Kidney (tissue), 22 donors: ENCODE data around the gene UFM1. TPM values are rescaled to one million over a fixed set of nuclear protein-coding genes. Genes with fewer than 3 reads are reported as not detected.

Experiments used
- DNase-seq, 5 donors: peaks; one replicate each; pipeline ENCODE4 v3.0.0-alpha.2; 2013 to 2020
- FAIRE-seq: peaks from 2 replicates; lab custom pipeline; 2012; peaks lifted over from hg19 to GRCh38; lab: Jason Lieb, UNC
- H3K27ac ChIP-seq, 2 donors: one replicate each; pipeline ENCODE4 v1.7.0; 2013; ENCODE audit warnings: low read depth in 2 of 2, low read length in 2 of 2, inconsistent platforms in 1 of 2
- H3K27me3 ChIP-seq: one replicate; pipeline ENCODE4 v1.7.1; 2013; ENCODE audit warnings: low read length, inconsistent platforms; ENCODE audit not compliant: control insufficient read depth, insufficient read depth
- H3K36me3 ChIP-seq, 3 donors: one replicate each; pipeline versions ENCODE4 v1.7.0 to v1.7.1; 2013; ENCODE audit warnings: low read length in 3 of 3, control low read depth in 1 of 3, inconsistent platforms in 1 of 3; ENCODE audit not compliant: insufficient read depth in 3 of 3, control insufficient read depth in 2 of 3
- H3K4me1 ChIP-seq, 3 donors: one replicate each; pipeline versions ENCODE4 v1.7.0 to v1.7.1; 2013; ENCODE audit warnings: low read length in 3 of 3, inconsistent platforms in 1 of 3, low read depth in 1 of 3; ENCODE audit not compliant: control insufficient read depth in 2 of 3, insufficient read depth in 2 of 3
- H3K4me3 ChIP-seq, 3 donors: one replicate each; pipeline versions ENCODE4 v1.7.0 to v1.8.1; 2013; ENCODE audit warnings: low read length in 3 of 3, control low read depth in 1 of 3, inconsistent platforms in 1 of 3
- H3K9ac ChIP-seq, 3 donors: one replicate each; pipeline versions ENCODE4 v1.7.0 to v1.7.1; 2013; ENCODE audit warnings: low read length in 3 of 3, control low read depth in 1 of 3, inconsistent platforms in 1 of 3
- H3K9me3 ChIP-seq, 3 donors: one replicate each; pipeline versions ENCODE4 v1.7.0 to v1.7.1; 2013; ENCODE audit warnings: low read length in 3 of 3, control low read depth in 1 of 3, inconsistent platforms in 1 of 3; ENCODE audit not compliant: control insufficient read depth in 2 of 3, insufficient read depth in 1 of 3
- intact Hi-C: fragments of 100-400 bp; cut with DNase I; formaldehyde crosslinking; loops from one replicate; pipeline ENCODE4 v1.11.1; 2022
- long read RNA-seq, 10 donors: library from polyadenylated mRNA in 1 of 10; unstranded in 1 of 10; transcript quantifications; one replicate each; pipeline ENCODE4 v2.0.0 and lab custom pipeline, GENCODE V29; 2021 to 2026
- polyA plus RNA-seq: library from polyadenylated mRNA; stranded (reverse); fragments of 350-450 nt; fragmentation: Illumina TruSeq; extraction: RNeasy Lipid Tissue Mini Kit (QIAGEN cat#74804); gene quantifications from one replicate; pipeline ENCODE4 v1.2.3, GENCODE V29; 2014; ENCODE audit warnings: low read depth, low replicate concordance; ENCODE audit not compliant: insufficient read depth
- total RNA-seq: library from RNA; stranded (reverse); fragmentation: NEBNext Ultra II Directional; extraction: Animal tissue kit (Norgen Biotek cat#: 25700); gene quantifications from one replicate; pipeline ENCODE4 v1.2.1, GENCODE V29; 2021
- TF ChIP-seq, protein P1 (sequence below): IDR thresholded peaks from 3 replicates; pipeline ENCODE4 v1.5.1; 2012; ENCODE audit warnings: mild to moderate bottlenecking, moderate library complexity, borderline replicate concordance; ENCODE audit not compliant: insufficient read depth; ENCODE audit errors: extremely low read depth
- donor health status: control.
- donor health status: control.
- donor health status: control.
- donor health status: control.
- donor health status: control.
- donor health status: DM: yes; HTN: yes; CAD: no.
- donor health status: Normal renal cell carcinoma (clear cell type).

Gene UFM1
- total RNA-seq (60.7 TPM), polyA plus RNA-seq (39.1 TPM)
- long read RNA-seq, donor 1, transcript UFM1-201 (6 exons, 3,138 nt), result major isoform, 17 of 17 reads
- long read RNA-seq, donor 1, partial matches to known transcripts, result 0 of 17 reads
- long read RNA-seq, donor 1, other reads (novel, unspliced or antisense), result 0 of 17 reads
- long read RNA-seq, donor 2, transcript UFM1-201 (6 exons, 3,138 nt), result major isoform, 20 of 20 reads
- long read RNA-seq, donor 2, partial matches to known transcripts, result 0 of 20 reads
- long read RNA-seq, donor 2, other reads (novel, unspliced or antisense), result 0 of 20 reads
- long read RNA-seq, donor 3, transcript UFM1-201 (6 exons, 3,138 nt), result major isoform, 30 of 38 reads
- long read RNA-seq, donor 3, partial matches to known transcripts, result 0 of 38 reads
- long read RNA-seq, donor 3, other reads (novel, unspliced or antisense), result 5 of 38 reads
- long read RNA-seq, donor 4, transcript UFM1-201 (6 exons, 3,138 nt), result major isoform, 17 of 19 reads
- long read RNA-seq, donor 4, partial matches to known transcripts, result 0 of 19 reads
- long read RNA-seq, donor 4, other reads (novel, unspliced or antisense), result 0 of 19 reads
- long read RNA-seq, donor 5, partial matches to known transcripts, result 0 of 1 reads
- long read RNA-seq, donor 5, other reads (novel, unspliced or antisense), result 0 of 1 reads
- long read RNA-seq, donor 6, transcript UFM1-201 (6 exons, 3,138 nt), result major isoform, 48 of 49 reads
- long read RNA-seq, donor 6, partial matches to known transcripts, result 0 of 49 reads
- long read RNA-seq, donor 6, other reads (novel, unspliced or antisense), result 0 of 49 reads
- long read RNA-seq, donor 7, transcript UFM1-201 (6 exons, 3,138 nt), result major isoform, 53 of 85 reads
- long read RNA-seq, donor 7, partial matches to known transcripts, result 21 of 85 reads
- long read RNA-seq, donor 7, other reads (novel, unspliced or antisense), result 7 of 85 reads
- long read RNA-seq, donor 8, transcript UFM1-201 (6 exons, 3,138 nt), result major isoform, 24 of 31 reads
- long read RNA-seq, donor 8, partial matches to known transcripts, result 0 of 31 reads
- long read RNA-seq, donor 8, other reads (novel, unspliced or antisense), result 6 of 31 reads
- long read RNA-seq, donor 9, transcript UFM1-201 (6 exons, 3,138 nt), result major isoform, 17 of 17 reads
- long read RNA-seq, donor 9, partial matches to known transcripts, result 0 of 17 reads
- long read RNA-seq, donor 9, other reads (novel, unspliced or antisense), result 0 of 17 reads
- long read RNA-seq, donor 10, transcript UFM1-201 (6 exons, 3,138 nt), result major isoform, 13 of 14 reads
- long read RNA-seq, donor 10, partial matches to known transcripts, result 0 of 14 reads
- long read RNA-seq, donor 10, other reads (novel, unspliced or antisense), result 0 of 14 reads

DNA sequence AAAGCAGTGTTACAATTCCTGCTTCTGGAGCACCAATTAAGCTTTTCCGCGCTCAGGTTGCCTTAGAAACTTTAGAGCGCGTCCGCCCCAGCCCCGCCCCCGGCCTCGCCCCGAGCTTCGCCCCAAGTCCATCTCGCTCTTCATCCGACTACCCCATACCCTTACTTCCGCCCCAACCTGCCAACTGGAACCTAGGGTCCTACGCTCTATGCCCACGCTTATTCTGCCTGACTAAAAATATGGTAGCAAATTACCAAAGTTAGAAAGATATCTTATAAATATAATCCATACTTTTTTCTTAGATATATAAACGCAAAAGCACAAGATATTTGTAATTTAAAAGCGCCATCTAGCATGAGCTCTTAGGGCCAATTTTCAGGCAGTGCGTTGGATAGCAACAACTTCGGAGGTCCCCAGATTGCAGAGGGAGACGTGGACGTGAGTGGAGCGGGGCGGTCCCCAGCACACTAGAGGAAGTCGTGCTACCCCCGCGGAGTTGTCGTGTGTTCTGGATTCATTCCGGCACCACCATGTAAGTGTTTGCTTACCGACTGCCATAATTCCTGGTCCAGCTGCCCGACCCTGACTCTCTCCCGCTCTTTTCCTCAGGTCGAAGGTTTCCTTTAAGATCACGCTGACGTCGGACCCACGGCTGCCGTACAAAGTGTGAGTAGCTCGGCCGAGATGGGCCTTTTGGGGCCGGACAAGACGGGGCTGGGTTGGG is at the start of gene UFM1:
Gene UFM1 (plus strand): TSS at position 462 of the 724 bp plus-strand sequence. CDS start 69 bp downstream, at position 531.
- intact Hi-C loops, result no loop called here
- no peaks in the 10 kb centered on the region for H3K27me3 ChIP-seq
- H3K9me3 ChIP-seq, result no peaks in the 10 kb centered on the region
- TF ChIP-seq, protein P1, sequence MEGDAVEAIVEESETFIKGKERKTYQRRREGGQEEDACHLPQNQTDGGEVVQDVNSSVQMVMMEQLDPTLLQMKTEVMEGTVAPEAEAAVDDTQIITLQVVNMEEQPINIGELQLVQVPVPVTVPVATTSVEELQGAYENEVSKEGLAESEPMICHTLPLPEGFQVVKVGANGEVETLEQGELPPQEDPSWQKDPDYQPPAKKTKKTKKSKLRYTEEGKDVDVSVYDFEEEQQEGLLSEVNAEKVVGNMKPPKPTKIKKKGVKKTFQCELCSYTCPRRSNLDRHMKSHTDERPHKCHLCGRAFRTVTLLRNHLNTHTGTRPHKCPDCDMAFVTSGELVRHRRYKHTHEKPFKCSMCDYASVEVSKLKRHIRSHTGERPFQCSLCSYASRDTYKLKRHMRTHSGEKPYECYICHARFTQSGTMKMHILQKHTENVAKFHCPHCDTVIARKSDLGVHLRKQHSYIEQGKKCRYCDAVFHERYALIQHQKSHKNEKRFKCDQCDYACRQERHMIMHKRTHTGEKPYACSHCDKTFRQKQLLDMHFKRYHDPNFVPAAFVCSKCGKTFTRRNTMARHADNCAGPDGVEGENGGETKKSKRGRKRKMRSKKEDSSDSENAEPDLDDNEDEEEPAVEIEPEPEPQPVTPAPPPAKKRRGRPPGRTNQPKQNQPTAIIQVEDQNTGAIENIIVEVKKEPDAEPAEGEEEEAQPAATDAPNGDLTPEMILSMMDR, result no peak
- peak within 1 kb of the TSS; percentile 56 to 97 (median 88) for H3K9ac ChIP-seq
- H3K4me3 ChIP-seq, result peak within 1 kb of the TSS; percentile 74 to 96 (median 92)
- peaks cover 0 to 2% (median 0%) of the 10 kb centered on the region in 3 donors for H3K36me3 ChIP-seq
- peaks cover 0 to 8% (median 5%) of the 10 kb centered on the region in 3 donors for H3K4me1 ChIP-seq
- peak within 1 kb of the TSS; percentile 87 to 95 for H3K27ac ChIP-seq
- DNase-seq (peak; percentile 90 to 98 (median 96)), FAIRE-seq (peak; percentile 23)

DNA sequence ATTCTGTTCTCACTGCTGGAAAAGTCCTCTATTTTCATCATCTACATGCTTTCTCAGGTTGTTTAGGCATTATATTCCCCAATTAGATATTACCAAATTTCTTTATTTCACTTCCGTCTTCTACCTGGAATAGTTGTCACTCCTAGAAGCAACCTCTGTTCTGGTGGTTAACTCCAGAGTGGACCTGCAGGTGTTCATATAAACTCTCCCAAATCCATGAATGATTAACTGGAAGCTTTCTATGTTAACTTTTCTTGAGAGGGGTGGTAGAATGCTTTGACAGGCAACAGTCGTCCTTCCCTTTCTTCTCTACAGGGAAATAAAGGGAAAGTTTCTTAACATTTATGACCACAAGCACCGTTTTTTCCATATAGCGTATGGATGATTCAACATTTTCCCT is 48.4 kb upstream of the UFM1 start:
- Histone ChIP-seq H3K4me1 (no peaks in the 10 kb centered on the region), H3K9me3 (no peaks in the 10 kb centered on the region), H3K36me3 (no peaks in the 10 kb centered on the region), H3K27me3 (no peaks in the 10 kb centered on the region), H3K4me3 (no peak overlapping the region), H3K9ac (no peak overlapping the region), H3K27ac (no peak overlapping the region)
- DNase-seq (peak in 2 of 5 donors; percentile 16 to 32), FAIRE-seq (peak; percentile 38)
- TF ChIP-seq, protein P1, result no peak
- intact Hi-C loops, result no loop called here

DNA sequence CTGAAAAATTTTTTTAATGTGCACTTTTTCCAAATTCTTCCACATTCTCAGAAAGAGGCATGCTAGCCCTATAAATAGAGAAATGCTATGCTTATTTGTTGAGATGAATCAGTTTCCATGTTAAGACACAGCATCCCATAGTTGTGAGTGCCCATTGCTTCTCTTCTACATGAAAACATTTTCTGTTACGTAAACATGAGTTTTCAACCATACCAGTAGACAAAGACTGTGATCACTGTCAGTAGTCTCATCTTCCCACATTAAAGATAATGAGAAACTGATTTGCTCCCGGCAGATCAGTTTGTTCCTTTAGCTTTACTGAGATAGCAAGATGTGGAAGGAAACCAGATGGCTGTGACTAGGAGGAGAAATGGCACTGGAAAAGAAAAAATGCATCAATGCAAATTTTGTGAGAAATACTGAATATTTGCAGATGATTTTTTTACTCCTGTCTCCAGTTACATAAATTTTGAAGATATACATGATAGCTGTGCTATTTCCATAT is 45.8 kb upstream of the UFM1 start:
- no peak for FAIRE-seq

More for the DNA sequence above, 45.8 kb upstream of the UFM1 start:
- TF ChIP-seq, protein P1, result no peak
- H3K36me3 ChIP-seq, result no peaks in the 10 kb centered on the region
- intact Hi-C loops, result no loop called here
- H3K9ac ChIP-seq, result no peak overlapping the region
- DNase-seq, result no peak
- no peaks in the 10 kb centered on the region for H3K9me3 ChIP-seq
- no peaks in the 10 kb centered on the region for H3K27me3 ChIP-seq
- no peaks in the 10 kb centered on the region for H3K4me1 ChIP-seq
- no peak overlapping the region for H3K4me3 ChIP-seq
- H3K27ac ChIP-seq, result no peak overlapping the region
